Putamen (tissue), 1 donor: ENCODE data around the gene RXRA.

Source experiments
- DNase-seq: peaks from one replicate; pipeline ENCODE4 v3.0.0-alpha.2; 2016; ENCODE audit warnings: low spot score

RXRA gene

DNA sequence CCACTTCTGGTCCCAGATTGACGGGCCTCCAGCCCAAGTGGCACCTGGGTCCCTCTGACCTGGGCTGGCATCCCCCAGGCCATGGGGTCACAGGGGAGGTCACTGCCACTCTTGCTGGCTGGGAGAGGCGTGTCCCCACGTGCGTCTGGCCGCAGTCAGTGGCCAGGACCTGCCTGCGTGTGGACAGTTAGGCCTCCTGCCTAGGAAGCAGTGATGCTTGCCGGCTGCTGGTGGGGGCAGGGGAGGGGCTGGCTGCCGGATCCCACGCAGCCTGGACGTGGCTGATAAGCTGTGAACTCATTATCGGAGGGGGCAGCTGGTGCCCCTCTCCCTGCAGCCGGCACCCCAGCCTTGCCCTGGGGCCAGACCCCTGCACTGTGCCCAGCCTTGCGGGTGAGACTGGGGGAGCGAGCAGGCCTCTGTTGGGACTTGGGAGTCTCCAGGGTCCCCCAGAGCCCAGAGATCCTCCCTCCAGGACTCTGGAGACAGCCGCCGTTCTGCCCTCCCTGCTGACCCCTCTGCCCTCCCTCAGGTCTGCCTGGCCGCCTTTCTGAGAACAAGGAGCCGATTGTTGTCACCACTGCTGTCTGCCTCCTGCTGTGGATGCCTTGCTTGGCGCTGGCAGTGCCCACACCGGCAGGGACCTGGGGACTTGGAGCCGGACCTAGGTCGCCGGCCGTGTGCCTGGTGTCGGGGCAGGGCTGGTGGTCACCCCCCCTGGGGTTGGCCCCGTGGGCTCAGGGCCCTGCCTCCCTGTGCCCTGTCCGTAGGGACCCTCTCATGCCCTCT lies 12.3 kb downstream of the RXRA start:
- no peak for DNase-seq

DNA sequence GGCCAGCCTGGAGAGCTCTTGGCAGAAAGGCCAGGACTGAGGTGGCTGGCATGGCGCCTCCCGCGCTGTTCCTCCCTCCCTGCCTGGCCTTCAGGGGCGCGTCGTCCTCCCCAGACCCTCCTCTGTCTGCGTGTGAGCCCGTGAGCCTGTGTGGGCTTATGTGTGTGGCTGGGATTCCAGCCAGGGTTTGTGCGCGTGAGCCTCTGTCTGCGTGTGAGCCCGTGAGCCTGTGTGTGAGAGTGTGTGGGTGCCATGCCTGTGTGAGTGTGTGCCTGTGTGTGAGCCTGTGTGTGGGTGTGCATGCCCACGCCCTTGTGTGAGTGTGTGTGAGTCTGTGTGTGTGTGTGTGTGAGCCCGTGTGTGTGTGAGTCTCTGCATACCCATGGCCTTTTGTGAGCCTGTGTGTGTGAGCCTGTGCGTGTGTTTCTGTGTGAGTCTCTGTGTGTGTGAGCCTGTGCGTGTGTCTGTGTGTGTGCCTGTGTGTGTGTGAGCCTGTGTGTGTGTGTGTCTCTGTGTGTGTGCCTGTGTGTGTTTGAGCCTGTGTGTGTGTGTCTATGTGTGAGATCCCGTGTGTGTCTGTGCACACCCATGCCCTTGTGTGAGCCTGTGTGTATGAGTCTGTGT lies 13.0 kb downstream of the RXRA start:
- no peak for DNase-seq

DNA sequence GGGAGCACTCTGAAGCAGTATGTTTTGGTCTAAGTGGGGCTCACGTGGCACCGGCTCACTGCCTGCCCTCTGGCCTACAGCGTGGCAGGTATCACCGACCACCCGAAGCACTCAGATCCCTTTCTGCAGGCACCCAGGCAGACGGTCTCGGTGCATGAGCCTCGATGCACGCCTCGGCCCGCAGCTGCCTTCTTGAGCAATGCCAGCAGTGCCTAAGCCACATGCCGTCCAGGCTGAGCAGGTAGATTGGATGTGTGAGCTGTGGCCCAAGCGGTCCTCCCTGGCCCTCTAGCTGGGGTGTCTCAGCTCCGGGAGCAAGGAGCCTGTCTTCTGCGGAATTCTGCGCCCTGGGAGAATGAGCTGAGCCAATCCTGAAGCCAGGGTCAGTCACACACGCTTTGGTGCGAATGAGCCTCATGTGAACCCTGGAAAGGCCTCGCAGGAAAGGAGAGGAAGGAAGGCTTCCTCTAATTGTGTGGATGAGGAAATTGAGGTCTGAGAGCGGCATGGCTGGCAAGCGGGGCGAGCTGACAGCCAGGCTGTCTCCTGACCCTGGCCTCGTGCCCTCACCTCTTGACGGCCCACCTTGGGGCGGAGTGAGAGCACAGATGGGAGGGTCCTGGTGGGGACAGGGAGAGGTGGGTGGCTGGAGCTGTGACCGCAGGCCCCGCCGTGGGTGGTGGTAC lies 14.4 kb downstream of the RXRA start:
- no peak for DNase-seq

DNA sequence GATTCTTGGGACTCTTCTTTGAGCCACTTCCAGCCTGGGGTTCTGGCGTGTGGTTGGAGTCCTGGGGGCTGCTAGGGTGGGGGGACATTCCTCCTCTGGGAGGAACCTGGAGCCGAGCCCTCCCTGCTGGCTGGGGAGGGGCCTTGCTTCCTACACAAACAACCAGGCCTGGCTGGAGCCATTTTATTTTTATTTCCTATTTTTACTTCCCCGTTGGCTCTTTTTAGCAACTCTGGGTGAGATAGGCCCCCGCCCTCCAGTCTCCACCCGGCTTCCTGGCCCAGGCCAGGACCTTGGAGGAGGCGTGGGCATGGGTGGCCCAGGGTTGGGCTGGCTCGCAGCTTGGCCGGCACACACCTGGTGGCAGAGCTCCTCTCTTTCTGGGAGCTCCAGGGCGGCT lies 15.1 kb downstream of the RXRA start:
- no peak for DNase-seq

DNA sequence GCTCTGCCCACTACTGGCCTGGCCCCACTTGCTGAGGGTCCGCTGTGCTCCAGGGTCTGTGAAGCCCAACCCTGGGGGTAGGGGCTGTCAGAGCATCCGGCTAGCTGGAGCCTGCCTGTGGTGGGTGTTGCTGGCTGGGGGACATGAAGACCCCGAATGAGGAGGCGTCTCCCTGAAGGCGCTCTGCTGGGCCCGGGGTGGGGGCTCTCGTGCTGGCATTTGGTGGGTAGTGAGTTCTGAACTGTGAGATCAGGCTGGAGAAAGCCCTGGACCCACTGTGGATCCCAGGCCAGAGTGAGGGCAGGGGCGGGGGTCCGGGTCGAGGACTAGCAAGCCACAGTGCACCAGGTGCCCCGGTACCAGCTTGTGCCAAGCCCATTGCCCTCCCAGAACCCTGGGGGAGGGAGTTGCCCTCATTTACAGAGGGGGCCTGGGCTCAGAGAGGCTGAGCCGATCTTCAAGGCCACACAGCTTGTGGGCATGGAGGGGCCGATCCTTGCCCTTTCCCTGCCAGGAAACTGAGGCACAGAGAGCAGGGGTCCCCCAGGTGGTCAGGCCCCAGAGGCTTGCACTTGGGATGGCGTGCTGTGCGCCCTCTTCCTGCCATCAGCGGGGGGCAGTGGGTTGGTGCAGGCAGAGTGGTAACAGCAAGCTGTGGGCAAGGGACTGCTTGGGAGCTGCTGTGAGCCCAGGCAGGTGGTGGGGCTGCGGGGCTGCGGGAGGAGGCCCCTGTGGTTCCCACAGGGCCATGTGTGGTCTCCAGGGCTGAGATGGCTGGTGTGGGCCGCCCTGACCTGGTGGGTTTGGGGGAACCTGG lies 15.9 kb downstream of the RXRA start:
- no peak for DNase-seq

DNA sequence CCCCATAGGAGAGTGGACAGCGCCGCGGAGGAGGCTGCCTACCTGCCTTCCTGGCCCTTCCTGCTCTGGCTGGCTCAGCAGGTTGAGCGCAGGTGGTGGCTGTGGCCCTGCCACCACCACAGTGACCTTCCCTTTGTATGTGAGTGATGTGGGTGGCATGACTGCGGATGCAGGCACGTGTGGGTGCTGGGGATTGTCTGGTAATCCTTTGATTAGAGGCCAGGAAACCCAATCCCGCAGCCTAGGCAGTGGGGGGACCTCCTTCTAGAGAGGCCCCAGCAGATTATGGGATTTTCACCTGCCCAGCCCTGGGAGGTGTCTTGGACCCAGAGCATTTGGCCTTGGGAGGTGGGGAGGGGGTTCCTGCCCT lies 16.5 kb downstream of the RXRA start:
- DNase-seq: no peak

DNA sequence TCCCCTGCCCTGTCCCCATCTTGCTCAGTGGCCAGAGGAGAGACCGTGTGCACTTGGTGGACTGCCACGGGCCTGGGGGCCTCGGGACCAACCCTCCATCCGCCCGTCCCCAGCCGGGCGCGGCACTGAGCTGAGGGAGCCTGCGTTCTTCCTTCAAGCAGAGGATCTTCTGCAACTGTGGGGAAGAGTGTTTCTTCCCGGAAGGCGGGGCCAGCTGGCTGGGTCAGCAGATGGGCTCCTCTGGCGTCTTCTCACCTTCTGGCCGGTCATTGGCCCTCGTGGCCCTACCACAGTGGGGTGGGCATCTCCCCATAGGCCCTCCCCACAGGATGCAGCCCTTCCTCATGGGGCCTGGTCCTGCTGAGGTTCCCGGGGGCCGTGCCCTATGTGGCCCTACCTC lies 17.4 kb downstream of the RXRA start:
- no peak for DNase-seq

DNA sequence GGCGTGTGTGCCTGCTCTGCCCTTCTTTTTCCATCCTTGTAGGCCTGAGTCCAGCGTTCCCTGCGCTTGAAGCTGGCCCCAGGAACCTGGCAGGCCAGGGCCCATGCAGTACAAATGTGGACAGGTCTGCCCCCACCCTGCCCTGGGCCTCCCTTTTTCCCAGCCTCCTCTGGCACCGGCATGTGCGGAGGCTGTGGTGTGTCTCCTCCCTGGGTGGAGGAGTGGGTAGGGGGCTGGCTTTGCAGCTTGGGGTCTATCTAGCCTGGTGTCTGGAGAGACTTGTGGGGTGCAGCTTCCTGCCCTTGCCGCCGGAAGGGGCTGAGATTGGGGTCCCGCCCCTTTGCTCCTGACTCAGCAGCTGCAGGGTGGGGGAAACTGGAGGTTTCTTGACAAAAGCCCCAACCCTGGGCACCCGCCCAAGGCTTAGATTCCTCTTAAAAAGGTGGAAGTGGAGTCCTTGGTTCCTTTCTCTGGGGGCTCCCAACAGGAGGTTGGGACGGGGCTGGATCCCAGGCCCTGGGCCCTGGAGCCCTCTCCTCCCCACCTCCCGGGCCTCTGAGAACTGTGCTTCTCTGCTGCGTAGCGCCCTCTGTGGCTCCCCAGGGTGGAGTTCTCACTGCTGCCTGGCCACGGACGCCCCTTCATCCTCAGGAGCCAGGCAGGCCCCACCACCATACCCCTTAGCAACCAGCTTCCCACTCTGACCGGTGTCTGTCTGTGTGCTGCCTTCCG lies 18.0 kb downstream of the RXRA start:
- DNase-seq: no peak

DNA sequence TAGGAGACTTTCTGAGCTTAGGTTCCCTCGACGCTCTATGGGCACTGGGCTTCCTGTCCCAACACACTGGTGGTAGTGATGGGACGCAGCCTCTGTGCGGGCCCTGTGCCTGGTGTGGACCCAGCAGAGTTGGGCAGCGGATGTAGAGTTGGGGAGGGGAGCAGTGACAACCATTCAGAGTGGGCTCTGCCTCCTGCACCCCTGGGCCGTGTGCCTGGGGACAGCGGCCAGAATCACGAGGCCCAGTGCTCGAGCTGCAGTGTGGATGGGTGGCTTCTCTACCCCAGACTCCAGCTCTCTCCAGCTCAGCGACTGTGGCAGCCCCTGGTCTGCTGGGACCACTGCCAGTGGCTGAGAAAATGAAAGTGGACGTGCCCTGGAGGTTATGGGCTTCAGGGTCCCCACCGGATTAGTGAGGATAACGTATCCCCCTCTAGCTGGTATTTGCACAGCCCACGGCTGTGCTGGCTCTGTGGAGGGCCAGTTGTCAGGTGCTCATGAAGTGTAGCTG lies 18.6 kb downstream of the RXRA start:
- DNase-seq: no peak

DNA sequence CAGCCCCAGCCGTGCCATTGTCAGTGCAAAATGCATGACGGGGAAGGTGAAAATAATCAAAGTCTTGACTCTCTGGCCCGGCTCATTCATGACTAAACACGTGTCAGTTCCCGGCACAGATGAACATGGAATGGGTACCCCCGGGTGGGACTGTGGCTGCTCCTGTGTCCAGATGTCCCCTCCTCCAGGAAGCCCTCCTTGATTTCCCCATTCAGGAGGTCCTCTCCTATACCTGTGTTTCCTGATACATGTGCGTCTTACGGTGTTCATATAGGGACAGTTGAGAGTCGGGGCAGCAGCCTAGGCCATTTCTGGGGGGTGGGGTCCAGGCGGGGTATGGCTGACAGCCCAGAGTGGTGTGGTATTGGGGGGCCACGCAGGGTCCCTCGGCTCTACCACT lies 19.5 kb downstream of the RXRA start:
- DNase-seq: no peak

DNA sequence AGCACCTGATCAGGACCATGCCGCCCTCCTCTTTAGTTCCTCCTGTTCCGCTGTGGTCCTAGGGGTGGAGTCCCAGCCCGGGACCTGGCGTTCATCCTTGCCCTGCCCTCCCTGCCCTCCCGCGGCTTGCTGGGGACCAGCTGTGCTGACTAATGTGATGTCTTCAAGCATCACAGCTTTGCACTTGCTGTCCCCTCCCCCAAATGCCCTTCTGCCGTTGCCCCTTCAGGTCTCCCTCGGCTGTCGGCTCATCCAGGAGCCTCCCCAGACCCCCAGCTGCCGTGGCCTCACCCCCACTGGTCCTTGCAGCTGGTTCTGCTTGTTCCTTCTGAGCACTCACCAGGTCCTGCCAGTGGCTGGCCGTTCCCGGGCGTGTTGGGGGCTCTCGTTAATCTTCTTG lies 19.9 kb downstream of the RXRA start:
- no peak for DNase-seq

DNA sequence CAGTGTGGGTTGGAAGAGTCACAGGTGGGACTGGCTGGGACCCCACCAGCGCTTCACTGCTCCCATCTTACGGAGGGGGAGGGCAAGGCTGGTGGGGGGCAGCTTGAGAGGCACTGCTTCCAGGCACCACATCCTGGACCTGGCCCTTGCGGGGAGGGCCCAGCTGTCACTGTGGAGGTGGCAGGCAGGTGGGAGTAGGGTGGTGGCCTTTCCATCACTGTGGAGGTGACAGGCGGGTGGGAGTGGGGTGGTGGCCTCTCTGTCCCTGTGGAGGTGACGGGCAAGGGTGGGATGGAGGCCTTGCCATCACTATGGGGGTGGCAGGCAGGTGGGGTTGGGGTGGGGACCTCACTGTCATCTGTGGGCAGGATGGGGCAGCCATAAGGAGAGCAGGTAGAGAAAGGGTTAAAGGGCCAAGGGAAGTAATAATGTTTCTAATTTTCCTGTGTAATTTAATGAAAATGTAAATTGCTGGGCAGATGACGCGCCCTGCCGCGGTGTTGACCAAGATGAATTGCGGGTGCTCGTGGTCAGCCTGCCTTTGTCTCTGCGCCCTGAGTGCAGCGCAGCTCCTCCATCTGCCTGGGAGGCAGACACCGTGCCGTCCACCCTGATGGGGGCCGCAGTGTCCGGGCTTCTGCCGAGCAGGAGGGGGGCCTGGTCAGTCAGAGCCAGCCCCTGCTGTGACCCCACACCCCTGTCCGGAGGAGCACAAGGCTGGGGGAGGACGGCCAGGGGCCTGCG lies 20.8 kb downstream of the RXRA start:
- no peak for DNase-seq

DNA sequence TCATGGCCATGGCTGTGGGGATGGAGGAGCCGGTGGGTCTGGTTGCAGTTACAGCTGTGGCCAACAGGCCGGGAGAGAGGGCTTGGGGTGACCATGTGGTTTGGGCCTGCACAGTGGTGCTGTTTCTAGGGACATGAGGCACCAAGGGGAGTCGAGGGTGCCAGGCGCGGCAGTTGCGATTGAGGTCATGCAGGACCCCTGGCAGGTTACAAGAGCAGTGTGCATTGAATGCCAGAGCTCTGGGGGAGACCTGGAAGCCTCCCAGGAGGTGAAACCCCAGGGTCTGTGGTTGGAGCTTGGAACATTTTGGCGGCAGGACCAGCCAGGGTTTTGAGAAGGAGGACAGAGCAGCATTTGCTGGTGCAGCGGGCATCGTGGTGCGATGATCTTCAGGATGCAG lies 21.7 kb downstream of the RXRA start:
- DNase-seq: no peak

DNA sequence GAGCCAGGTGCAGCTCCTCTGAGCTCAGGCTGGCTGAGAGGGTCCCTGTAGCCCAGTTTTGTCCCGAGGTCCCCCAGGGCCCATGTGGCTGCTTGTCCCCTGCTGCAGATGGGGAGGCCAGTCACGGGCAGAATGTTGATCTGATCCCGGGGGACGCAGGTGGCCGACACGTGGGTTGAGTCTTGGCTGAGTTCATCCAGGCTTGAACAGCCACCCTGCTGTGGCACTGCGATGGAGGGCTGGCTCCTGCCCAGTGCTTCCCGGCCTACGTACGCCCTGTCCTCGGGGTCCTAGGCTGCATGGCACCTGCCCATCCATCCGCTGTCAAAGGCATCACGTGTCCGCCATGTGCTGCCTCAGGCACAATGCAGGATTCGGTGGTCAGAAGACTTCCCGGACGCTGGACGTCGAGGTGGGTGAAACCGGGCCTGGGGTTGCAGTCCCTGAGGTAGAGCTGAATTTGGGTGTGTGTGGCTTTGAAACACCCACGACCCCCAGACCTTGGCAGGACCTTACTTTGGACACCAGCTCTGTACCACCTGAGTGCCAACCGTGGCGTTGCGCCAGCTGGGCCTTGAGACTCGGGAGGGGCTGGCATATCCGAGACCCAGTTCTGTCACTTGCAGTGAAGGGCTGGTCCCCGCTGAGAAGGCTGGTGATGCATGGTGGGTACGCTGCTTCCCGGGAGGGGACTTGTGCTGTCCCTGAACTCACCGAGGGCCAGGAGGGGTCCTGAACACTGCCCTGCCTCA lies 22.3 kb downstream of the RXRA start:
- DNase-seq: no peak

DNA sequence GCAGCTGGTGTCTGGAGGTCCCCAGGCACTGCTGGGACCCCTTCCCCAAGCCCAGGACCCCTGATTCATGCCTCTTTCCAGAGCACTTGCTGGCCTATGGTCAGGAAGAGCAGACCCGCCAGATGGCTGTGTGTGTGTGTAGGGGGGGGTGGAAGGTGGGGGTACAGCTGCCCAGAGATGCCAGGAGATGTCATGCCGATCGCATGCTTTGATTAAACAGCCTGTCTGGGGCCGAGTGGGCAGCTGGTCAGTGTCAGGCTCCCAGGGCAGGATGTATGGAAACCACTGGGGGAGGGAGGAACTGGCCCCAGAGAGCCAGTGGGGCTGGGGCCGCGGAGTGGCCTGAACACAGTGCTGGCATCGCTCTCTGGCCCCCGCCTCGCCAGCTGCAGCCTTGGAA lies 23.7 kb downstream of the RXRA start:
- DNase-seq: no peak

DNA sequence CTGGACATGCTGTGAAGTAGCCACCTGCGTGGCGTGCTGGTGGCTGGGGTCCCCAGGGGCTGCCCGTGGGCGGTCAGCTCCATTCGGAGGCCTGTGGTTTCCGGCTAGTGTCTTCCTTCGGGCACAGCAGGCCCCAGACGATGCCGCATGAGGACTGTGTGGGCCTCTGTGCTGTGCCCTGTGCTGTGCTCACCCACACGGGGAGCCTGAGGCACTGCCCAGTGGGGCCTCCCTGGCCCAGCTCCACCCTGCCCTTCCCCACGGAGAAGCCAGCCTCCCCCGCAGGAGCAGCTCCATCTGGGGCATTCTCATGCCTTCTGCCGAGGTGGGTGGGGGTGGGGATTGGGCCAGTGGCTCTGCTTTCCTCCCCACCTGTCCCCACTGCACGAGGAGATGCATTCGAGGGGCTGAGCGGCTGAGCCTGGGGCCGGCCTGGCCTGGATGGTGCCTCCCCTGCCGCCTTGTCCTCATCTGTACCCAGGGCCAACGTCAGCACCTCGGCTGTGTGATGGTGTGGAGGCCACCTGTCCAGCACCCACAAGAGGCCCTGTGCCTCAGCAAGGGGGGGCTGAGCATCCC lies 24.2 kb downstream of the RXRA start:
- DNase-seq: no peak

DNA sequence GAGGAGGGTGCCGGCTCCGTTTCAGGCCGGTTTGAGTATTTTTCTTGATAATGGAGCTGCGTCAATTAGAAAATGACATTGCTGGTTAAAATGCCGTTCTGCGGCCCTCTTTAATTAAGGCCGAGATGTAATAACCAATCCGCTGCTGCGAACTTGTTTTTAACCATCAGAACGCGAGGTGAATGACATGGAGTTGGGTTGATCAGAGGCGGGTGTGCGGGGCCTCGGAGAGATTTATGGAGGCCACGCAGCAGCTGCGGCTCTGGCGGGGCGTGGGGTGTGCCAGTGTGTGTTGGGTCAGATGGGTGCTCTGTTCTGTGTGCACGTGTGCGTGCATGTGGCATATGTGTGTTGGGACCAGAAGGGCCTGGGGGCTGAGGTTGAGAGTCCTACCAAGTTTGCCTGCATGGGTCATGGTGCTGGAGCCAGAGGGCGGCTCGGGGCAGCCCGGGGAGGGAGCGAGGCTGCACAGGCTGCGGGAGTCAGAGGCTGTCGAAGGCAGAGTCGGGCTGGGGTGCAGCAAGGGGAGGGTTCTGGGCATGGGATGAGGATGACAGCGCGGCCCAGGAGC lies 25.4 kb downstream of the RXRA start:
- no peak for DNase-seq

DNA sequence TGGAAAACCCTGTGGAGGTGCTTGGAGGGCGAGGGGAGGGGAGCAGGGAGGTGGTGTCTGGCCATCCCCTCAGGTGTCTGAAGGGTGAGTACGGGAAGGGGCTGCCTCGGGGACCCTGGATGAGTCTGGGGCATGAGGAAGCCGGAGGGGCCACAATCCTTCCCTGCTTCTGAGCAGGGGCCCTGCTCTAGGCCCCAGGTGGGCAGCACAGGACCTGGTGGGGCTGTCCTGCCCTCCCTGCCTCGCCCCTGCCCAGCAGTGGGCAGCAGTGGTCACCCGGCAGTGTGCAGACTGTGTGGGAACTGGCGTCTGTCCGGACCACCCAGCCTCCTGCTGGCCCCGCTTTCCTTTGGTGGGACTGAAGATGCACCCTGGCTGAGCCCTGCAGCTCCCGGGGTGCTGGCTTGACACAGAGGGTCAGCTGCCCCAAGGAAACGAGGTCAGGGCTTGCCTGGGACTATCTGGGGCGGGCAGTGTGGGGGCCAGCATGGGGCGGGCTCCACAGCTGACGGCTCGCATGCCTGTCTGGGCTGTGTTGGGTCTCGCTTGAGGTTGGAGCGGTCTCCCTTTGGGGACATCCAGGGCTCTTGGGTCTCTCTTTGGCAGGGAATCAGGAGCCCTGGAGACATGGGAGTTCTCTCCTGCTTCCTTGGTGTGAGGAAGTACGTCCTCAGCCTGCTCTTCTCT lies 26.1 kb downstream of the RXRA start:
- no peak for DNase-seq

DNA sequence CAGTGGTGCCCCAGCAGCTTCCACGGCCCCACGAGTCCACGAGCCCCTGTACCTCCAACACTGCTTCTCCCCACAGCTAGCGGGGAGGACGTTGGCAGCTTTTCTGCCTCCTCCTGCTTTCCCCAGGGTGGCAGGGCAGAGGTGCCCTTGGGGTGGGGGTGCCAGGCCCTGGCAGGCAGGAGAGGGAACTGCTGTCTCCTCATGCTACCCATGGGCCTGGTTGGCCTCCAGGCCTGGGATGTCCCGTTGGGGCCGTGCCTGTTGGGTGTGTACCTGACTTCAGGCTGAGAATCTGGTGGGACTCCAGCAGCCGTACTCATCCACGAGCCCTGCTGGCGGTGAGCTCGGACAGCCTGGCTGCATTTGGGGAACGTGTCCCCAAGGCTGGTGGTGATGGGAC lies 27.3 kb downstream of the RXRA start:
- DNase-seq: no peak
